HG03280 (cell line): Measurements from ENCODE around the gene TRIM54.
"Not testable (repeated sequence)": the region's sequence is repeated elsewhere in the genome, so short reads cannot be mapped to it uniquely, and the experiment has no call there.

Experiments used
- ATAC-seq: cut with Tn5 transposase; IDR thresholded peaks from one replicate; pipeline ENCODE4 v1.9.1; 2021; ENCODE audit warnings: mild to moderate bottlenecking, moderate library complexity; ENCODE audit not compliant: unreplicated experiment

The TRIM54 gene

DNA sequence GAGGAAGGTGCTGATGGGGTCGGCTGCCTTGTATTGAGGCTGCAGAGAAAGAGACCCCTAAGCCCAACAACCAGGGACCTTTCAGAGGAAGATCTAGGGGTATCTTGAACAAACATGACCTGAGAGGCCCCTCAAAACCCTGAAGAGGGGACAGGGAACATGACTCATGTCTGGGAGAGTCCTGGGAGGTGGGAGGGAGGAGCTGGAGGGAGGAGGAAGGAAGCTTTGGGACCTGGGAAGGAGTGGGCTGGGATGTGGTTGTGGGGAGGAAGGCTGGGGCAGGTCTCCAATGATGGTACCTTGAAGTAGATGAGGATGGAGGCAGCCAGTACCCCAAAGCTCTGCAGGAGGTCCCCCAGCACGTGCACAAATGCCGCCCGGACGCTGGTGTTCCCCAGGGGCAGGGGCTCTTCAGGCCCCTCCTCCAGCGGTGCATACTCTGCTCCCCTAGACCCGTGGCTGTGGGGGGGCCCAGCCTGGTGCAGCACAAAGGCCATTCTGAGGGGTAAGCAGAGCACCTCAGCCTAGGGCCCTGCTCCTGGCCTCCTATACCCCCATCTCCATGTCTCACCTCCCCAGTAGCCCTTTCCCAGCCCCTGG is 25.3 kb upstream of the TRIM54 start:
- no peak for ATAC-seq

- no peak for ATAC-seq
Observed at GRCh38 chr2:27258051-27258450, 24.2 kb upstream of the TRIM54 start.

GRCh38 chr2:27261241-27261925 is 20.8 kb upstream of the TRIM54 start:
- no peak for ATAC-seq

GRCh38 chr2:27261926-27262298 is 20.3 kb upstream of the TRIM54 start:
- no peak for ATAC-seq

DNA sequence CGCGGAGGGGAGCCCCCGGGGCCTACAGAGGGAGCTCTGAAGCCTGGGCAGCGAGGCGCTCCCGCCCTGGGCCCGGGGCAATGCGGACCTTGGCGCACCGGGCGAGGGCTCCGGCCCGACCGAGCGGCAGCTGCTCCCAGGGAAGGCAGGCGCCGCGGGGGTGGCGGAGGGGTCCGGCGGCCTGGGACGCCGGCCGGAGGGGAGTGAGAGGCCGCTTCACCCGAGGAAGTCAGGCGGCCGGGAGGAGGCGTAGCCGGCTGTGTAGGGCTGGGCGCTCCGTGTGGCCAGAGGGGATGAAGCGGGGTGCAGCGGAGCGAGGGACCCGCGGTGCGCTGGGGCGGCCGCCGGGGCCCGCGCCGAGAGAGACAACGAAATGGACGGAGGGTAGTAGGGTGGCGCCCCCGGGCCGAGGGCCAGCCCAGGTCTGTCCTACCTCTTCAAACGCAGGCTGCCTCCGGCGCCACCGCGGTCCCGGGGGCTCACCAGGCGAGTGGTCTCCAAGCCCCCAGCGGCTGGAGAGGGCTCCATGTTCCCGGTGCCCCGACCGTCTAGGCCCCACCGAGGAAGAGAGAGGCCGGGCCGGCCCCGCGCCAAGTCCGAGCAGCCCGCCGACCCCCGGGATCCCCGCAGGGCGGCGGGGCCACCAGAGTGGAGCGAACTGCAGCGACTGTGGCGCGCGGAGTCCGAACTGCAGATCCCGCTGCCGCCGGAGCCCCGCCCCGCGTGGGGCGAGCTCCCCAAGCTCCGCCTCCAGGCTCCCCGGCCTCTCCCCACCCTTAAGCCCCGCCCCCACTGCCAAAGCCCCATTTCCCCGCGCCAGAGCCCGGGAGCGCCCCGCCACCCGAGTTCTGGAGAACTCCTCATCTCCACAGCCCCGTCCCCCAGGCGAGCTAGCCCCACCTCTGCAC is 19.6 kb upstream of the TRIM54 start, which contains the start of gene SLC30A3:
Gene SLC30A3, minus strand, starts transcription at position 669 of the 908 bp plus-strand sequence. Its CDS starts 141 bp downstream, at position 528.
- ATAC-seq, result no peak

- ATAC-seq, result no peak
Observed at GRCh38 chr2:27263287-27264252, 18.7 kb upstream of the TRIM54 start.

DNA sequence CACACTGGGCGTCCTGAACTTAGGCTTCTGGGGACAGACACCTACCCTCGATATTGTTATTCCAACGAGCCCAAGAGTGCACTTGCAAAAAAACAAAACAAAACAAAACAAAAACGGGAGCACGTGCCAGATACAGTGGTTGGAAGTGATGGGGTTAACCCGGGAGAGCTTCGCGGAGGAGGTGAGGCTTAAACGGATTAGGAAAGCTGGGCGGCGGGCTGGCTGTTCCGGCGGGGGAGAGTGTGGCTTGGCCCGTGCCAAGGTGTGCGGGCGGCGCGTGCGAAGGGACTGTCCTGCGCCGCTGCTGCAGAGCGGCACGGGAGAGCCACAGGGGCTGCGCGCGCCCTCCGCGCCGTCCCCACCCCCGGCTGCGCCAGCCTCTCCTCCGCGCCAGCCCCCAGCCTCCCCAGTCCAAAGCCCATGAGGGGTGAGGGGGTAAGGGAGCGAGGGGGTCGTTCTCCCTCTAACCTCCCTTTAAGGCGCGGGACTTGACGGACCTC is 17.9 kb upstream of the TRIM54 start:
- no peak for ATAC-seq

DNA sequence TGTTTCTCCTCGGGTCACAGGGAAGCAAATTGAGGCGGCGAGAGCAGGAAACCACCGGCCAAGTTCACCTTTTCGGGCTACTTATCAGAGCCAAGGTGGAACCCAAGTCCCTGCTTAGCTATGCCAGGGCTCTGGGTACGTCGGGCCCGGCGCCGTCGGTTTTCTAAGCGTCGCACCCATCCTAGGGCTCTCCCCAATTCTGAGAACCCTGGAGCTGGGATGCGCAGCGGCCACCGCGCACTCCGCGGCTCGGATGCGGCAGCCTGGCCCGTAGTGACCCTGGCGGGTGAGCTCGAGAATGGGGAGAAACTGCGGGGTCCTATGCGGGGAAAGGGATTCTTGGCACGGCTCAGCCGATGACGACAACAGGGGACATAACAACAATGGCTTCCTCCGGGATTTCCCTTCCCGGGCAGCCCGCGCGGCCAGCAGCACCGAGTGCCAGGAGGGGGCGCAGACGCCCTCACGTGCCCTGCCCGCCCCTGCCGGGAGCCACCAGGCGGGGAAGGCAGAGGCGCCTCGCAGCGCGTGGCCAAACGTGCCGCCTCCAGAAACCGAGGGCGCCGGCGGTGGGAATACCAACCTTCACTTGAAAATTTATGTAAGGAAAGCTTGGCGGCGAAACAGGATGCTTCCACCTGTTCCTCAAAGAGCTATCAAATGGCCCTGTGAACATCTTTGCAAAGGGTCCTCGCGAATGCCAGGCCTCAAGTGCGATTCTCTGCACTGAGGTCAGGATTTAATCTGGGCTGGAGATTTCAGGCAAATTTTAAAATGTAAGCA is 17.3 kb upstream of the TRIM54 start:
- ATAC-seq, result no peak

GRCh38 chr2:27265536-27265870 is 16.7 kb upstream of the TRIM54 start:
- no peak for ATAC-seq

DNA sequence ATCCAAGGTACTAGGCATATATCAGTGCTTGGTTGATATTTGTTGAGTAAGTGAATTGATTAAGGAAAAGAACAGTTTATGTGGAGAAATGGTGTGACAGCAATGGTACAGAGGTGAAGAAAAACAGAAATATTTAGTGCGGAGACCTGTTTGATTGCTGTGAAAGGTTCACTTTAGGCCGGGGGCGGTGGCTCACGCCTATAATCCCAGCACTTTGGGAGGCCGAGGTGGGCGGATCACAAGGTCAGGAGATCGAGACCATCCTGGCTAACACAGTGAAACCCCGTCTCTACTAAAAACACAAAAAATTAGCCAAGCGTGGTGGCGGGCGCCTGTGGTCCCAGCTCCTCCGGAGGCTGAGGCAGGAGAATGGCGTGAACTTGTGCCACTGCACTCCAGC is 13.9 kb upstream of the TRIM54 start:
- not testable (repeated sequence) for ATAC-seq

DNA sequence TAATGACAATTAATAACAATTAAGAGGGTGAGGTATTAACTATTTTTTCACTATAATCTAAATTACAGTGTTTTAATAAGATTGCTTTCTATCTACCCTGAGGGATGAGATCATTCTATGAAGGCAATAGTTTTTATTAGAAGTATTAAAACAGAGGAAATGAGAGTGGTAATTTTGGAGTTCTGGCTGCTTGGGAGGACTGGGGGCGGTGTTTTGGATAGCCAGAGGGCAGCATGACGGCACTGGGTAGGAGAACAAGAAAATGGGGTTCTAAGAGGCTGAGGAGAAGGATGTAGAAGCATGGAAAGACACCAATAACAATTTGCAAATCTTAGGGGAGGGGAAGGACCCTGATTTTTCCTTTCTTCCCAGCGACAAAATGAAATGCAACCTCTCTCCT is 12.1 kb upstream of the TRIM54 start:
- ATAC-seq, result no peak

DNA sequence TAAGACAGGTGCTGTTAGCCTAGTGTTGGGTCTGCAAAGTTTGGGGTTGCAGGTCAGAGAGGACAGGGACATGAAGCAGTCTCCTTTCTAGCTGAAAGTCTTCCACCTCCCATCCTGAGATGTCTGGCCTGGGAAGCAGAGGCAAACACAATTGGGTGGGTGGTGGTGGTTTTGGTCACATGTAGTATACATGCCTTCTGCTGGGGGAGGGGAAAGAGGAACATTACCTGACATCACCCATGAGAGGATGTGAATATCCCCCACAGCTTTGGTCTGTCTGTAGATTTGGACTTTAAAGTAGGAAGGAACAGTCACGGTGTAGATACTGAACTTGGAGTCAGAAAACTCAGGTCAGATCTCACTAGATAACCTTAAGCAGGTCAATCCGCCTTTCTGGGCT is 11.6 kb upstream of the TRIM54 start:
- no peak for ATAC-seq

DNA sequence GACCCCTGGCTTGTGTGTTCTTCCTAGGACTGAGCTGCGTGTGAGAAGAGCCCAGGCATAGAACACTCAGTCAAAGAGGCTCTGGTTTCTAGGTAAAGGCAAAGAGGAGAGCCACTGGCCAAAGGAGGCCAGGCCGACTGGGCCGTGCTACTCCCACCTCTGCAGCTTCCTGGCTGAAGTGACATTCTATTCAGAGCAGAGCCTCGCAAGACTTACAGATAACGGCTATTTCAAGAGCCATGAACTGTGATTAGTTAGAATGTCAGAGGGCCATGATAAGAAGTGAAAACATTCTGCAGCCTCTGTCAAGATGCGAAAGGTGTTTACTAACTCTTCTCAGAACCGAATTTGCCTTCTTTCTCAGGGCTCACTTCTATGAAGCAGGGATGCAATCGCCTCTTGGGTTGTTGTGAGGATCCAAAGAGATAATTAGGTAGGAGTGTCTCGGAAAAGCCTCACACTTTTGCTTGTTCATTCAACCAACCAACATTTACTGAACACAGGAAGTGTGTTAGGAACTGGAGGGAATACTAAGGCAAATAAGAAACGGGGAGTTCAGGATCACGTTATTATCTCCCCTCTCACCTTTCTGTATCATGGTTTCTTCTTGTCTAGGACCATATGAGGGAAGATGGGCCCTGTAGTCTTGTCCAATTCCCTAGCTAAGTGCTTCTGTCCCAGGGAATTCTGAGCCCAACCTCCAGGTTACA is 10.4 kb upstream of the TRIM54 start:
- ATAC-seq, result no peak

DNA sequence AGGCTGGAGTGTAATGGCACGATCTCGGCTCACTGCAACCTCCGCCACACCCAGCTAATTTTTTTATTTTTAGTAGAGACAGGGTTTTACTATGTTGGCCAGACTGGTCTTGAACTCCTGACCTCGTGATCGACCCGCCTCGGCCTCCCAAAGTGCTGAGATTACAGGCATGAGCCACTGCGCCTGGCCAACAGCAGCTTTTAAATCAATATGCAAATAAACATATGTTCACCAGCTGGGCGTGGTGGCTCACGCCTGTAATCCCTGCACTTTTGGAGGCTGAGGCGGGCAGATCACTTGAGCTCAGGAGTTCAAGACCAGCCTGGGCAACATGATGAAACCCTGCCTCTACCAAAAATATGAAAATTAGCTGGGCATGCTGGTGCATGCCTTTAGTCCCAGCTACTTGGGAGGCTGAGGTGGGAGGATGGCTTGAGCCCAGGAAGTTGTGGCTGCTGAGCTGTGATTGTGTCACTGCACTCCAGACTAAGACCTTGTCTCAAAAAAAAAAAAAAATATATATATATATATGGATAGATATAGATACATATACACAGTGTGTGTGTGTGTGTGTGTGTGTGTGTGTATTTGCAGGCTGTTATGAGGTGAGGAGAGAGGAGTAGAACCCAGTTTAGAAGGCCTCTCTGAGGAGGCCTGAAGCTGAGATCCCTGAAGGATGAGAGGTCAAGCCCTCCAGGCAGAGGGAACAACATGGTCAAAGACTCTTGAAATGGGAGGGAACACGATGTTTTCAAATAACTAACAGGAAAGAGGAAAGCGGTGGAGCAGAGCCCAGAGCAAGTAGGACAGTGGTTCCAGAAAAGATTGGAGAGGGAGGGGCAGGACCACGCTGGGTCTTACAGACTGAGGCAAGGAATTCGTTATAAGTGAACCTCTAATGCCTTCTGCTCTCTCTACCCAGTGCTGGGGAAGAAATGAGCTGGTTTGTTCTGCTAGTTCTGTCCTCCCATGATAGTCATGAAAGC is 9.4 kb upstream of the TRIM54 start:
- not testable (repeated sequence) for ATAC-seq

GRCh38 chr2:27275211-27276150 is 6.7 kb upstream of the TRIM54 start, which contains the start of gene DNAJC5G:
Gene DNAJC5G, plus strand, starts transcription at chr2:27275433. Its CDS starts 1,296 bp downstream, at chr2:27276729.
- no peak for ATAC-seq

- ATAC-seq, result no peak
Observed at GRCh38 chr2:27278010-27278409, 4.2 kb upstream of the TRIM54 start.

GRCh38 chr2:27280826-27281225 is 1.4 kb upstream of the TRIM54 start:
- no peak for ATAC-seq
